HG03095 (cell line): Measurements from ENCODE around the gene TPRG1L.

Source experiments
- ATAC-seq: cut with Tn5 transposase; IDR thresholded peaks from one replicate; pipeline ENCODE4 v1.9.1; 2021; ENCODE audit warnings: moderate library complexity; ENCODE audit not compliant: unreplicated experiment

The TPRG1L gene

DNA sequence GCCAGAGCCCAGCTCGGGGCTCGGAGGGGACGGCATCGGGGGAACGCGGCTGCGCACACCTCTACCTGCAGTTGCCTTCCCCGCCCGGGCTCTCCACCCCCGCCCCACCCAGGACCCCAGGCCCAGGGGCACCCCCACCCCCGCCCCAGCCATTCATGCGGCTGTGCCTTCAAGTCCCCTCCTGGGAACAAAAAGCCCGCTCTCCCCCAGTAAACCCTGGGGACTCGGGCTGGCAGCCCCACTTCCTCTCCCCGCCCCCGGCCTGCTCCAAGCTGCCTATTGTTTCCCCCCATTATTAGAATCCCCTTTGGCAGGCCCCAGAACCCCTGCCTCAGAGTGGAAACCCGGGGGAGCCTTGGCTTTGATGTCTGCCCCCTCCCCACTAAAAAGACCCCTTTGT lies 31.5 kb upstream of the TPRG1L start:
- no peak for ATAC-seq

DNA sequence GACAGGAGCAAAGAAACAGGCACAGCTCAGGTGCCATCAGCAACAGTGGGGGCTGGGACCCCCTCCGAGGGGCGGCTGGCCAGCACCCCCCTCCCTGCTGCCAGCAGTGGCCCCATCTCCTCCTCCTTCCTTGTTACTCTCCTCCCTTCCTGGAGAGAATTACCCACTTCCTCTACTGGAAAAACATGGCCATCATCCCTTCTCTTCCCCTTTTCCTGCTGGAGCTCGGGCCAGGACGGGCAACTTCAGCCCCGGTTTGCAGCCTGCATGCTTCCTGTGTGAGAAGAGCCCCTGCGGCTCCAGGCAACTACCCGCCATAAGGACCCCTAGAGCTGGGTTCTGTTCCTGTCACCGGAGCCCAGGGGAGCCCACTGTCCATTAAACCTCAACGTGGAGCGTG lies 31.1 kb upstream of the TPRG1L start:
- no peak for ATAC-seq

DNA sequence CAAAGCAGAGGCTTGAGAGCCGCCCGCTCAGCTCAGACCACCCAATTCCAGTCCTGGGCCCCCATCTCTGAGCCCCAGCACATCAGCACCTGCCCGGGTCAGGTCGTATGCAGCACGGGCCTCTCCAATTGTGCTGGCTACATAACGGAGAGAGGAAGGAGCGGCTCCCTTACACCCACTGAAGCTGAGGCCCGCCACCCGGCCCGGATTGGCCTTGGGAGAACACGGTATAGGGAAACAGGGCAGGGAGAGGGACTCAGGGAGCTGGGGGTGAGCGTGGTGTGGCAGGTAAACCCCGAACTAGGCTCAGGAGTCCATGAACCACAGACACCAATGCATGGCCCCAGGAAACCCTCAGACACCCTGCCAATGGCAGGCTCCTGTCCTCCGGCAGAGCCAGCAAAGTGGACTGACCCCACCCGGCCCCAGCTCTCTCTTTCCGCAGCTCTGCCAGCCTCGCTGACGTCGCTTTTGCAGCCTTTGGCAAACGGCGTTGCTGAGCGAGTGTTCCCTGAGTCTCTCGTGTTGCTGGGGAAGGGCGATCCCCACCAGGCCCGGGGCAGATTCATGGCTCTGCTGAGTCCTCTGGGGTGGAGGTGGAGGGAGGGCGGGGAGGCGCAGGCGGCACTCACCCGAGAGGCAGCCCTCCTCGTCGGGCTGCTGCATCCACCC lies 30.0 kb upstream of the TPRG1L start:
- no peak for ATAC-seq

DNA sequence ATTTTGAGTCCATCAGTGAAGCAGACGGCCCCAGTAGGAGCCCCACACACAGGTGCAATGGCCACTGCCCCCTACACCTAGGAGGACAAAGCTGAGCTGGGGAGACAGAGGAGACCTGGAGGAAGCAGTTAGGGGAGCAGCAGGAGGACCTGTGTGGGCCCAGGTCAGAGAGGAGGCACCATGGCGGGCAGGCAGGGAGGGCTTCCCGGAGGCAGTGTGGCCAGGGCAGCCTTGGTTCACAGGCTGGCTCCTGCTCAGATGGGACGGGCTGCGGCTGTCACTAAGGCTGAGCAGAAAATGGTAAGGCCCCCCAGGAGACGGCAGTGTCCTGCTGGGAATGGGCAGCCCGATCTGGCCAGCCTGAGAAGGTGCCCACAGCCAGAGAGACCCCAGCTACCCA lies 28.9 kb upstream of the TPRG1L start:
- ATAC-seq: no peak

DNA sequence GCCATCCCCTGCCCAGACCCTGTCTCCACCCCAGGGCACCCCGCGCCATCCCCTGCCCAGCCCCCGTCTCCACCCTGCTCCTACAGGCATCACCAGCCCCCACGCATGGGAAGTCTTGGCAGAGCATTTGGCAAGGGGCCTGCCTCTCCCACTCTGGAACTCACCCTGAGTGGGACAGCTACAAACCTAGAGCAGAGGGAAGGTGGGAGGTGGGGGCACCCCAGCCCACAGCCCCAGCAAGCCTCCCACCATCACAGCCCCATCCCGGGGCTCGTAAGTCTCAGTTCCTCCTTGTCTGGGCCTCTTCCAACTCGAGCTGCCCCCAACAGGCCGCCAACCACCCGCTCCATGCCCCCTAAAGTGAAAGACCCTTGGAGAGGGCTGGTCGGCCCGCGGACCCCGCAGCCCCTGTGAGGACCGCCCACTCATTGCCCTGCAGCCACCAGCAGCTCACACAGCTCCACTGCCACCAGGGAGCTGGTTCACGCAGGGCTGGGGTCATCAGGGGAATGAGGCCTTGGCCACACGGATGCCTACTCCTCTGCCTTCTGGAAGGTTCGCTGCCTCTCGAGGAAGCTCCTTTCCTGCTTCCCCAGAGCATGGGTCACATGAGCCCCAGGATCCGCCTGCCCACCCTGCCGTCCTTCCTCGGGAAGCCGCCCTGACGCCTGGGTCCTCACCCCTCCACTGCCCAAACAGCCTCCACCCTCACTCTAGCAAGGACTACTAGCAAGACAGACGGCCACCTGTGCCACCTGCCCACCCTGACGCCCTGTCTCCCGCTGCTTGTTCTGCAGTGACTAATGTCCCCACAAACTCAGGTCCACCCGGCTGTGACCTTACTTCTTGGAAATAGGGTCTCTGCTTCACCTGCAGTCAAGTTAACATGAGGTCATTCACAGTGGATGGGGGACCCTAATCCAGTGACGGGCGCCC lies 27.9 kb upstream of the TPRG1L start:
- no peak for ATAC-seq

DNA sequence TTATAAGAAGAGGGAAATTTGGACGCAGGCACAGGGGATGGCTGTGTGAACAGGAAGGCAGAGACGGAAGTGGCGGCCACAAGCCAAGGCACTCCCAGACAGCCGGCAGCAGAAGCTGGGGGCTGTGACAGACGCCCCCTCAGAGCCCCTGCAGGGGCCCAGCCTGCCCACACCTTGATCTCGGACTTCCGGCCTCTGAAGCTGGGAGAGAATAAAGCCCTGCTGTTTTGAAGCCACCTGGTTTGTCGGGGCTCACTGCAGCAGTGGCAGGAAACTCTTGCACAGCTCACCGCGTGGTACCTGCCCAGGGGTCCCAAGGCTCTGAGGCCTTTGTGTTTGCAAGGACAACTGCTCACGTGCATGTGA lies 27.2 kb upstream of the TPRG1L start:
- no peak for ATAC-seq

DNA sequence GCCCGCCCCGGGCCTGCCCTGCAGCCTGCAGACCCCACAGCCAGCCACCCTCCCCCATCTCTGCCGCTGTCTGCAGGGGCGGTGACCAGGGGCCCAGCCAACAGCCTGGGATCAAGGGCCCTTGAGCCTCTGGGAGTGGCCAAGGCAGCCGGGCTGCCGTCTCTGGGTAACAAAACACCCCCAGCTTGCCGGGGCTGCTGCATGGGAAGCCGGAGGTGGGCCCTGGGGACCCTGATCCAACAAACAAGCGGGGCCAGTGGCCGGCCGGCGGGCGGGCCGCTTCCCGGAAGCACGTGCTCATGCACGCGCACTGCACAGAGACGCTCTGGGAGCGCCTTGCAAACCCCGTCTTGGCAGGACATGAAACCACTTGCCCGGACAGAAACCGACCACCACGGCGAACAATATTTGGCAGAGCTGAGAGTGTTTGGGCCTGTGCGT lies 26.7 kb upstream of the TPRG1L start:
- no peak for ATAC-seq

DNA sequence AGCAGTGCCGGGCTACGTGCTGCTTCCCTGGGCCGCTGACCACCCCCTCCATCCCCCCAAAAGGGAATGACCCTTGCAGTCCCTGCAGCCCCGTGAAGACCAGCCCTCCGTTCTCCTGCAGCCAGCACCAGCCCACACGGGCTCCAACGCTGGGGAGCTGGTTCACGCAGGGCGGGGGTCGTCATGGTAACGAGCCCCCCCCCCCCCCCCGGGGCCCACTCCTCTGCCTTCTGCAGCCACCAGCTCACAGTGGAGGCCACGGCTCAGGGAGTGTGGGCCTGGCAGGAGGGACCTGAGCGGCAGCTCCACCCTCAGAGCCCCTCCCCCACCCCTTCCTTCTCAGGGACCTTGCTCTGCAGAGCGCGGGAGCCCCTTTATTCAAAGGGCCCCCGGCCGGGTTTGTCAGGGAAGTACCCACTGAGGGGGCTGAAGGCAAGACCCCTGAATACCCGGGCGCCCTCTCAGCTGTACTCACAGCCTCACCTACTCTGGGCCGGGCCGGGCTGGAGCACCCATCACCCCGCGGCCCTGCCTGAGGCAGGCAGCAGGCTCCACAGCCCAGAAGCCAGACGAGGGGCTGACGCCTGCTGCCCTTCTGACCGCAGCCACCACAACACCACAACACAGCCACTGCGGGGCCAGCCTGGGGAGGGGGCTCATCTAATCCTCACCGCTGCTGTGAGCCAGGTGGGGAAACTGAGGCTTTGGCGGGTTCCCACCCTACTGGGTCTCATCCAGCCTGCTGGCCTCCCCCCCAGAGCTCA lies 26.1 kb upstream of the TPRG1L start:
- no peak for ATAC-seq

DNA sequence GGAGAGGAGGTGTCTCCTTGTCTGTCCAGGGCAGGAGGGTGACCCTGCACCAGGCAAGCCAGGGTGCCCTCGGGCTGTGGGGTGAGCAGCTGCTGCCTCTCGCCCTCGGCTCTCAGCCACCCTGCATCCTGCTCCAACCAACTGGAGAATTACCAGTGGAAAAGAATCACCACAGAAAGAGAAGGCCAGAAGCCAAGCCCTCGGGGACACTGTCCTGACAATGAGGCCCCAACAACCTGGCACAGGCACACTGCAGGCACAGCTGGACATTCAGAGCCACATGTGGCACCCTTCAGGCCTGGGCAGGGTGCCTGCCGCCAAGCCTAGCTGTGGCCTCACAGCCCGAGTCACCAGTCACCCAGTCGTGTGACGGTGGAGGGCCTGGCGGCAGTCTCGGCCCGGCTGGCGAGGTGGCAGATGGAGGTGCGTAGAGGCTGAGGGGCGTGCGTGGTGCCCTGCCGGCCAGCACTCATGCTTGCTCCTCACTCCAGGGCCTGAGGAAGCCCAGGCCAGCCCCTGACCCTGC lies 25.5 kb upstream of the TPRG1L start:
- no peak for ATAC-seq

DNA sequence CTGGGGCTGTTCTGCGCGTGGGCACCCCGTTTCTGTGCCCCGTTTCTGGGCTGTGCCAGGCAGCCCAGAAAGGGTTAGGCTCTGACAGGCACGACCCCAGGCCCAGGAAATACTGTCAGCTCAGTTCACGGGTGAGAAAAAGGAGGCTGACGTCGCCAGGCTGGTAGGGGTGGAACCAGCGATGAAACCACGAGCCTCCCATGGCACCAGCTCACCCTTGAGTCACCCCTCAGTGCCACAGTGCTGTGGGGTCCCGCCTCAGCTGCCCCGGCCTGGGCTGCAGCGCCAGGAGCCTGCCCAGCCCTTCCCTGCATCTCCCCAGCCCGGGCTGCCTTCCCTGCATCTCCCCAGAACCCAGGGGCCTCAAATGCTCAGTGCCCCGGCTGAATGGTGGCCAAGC lies 25.0 kb upstream of the TPRG1L start:
- ATAC-seq: no peak

DNA sequence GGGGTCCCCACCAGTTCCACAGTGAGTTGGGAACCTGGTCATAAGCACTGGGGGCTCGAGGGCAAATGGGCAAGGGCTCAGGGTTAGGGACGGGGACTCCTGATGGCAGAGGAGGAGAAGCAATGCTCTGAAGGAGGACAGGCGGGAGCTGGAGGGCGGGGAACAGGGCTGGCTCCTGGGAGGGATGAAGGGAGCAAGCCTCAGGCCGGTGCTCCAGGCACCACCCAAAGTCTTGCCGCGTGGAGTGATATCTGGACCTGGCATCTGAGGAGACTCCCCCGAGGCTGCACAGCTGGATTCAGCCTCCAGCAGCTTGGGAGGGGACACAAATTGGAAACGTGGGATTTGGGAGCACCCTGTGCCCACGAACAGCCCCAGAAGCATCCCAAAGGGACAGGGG lies 24.5 kb upstream of the TPRG1L start:
- no peak for ATAC-seq

DNA sequence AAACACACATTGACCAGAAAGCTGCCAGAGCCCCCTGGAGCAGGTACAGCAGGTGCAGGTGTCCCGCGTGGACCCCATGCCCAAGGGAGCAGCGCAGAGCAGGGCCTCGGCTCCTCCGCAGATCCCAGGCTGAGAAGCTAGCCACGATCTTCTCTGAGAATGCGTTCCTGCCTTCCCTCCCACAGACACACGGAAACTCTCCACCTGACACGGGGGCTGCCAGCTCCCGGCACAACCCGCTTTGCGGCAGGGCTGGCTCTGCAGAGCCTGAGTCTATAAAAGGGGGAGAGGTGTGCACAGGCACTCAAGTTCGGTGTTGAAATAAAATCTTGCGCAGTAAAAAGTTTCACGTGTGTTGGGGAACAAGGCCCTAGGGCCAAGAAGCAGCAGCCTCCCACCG lies 23.1 kb upstream of the TPRG1L start:
- ATAC-seq: no peak

DNA sequence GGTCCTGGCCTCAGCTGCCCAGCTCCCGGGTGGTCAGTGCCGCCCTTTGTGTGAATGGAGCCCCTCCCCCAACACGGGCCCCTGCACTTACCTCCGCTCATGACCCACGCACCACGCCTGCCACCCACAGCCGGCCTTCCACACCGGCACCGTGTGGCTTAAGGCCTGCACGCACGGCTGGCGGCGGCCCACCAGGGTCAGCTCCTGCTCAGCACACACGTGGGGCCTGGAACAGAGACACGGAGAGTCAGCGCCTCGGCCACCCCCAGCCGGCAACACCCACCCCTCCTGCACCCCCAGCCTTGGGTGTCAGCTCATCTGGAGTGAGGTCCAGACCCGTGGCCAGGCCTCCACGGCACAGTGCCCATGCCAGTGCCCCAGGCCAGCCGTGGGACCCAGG lies 22.4 kb upstream of the TPRG1L start:
- no peak for ATAC-seq

DNA sequence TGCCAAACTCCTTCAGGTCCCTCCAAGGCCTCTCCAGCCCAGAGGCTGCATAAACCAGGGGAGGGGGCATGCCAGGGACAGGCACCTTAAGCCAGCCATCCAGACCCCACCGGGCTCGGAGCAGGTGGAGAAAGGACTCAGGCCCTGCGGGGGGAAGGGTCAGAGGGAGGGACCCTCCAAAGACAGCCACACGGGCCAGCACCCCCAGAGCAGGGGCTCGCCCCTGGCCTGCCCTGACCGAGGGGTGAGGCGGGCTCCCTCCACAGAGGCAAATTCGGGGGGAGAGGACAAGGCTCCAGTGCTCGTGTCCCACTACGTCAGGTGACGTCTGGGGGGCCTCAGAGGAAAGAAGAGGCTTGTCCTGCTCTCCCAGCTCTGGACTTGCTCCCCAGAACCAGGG lies 21.7 kb upstream of the TPRG1L start:
- no peak for ATAC-seq

DNA sequence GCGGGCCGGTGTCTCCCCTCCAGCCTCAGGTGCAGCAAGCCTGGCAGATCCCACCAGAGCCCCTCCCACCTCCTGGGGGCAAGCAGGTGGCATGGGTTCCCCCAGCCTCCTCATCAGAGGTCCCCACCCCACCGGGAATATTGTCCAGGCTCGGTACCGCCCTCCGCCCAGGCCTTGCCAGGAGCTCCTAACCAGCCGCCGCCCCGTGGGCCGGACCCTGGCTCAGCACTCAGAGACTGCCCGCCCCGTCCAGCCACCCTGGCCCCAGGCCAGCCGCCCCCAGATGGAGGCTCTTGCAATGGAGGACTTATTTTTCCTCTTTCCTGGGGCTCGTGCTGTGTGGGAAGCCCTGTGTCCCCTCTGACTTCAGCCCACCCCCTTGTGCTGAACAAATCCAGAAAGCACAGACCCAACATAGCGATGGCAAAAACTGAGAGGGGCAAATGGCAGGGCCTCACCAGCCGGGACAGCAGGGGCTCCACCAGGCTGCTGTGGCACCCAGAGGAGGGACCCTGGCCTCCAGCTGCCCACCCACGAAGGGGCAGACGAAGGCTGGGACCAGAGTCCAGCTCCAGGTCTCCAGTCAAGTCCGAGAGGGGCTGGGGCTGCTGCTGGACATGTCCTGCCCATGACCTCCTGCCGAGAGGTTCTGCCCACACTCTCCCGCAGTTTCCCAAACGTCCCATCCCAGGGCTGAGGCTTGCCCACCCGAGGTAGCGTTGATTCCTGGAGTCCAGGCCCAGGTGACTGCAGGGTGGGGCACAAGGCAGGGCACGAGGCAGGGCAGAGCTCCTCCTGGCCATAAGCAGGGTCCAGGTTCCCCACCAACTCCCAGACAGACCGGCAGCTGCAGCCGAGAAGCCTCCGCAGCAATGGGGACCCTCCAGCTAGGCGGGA lies 21.0 kb upstream of the TPRG1L start:
- no peak for ATAC-seq

DNA sequence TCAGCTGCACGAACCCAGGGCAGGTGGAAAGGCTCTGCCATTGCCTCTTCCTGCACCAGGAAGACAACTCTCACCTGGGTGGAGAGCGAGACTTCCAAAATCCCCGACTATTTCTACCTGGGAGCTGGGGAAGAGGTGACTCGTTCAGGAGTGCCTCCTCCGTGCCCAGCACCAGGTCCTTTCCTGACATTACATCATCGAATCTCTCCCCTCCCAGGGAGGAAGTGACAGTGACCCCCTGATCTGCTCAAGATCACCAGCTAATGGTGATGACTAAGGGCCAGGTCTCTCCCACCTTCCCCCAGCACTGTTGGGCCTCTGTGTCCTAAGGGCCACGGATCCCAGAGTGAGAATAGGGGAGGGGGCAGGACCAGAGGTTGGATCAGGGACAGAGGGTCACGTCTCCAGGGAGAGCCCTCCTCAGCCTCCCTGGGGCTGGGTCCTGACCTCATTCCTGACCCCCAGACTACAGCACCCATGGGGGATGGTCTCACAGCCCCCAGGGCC lies 20.3 kb upstream of the TPRG1L start:
- no peak for ATAC-seq

DNA sequence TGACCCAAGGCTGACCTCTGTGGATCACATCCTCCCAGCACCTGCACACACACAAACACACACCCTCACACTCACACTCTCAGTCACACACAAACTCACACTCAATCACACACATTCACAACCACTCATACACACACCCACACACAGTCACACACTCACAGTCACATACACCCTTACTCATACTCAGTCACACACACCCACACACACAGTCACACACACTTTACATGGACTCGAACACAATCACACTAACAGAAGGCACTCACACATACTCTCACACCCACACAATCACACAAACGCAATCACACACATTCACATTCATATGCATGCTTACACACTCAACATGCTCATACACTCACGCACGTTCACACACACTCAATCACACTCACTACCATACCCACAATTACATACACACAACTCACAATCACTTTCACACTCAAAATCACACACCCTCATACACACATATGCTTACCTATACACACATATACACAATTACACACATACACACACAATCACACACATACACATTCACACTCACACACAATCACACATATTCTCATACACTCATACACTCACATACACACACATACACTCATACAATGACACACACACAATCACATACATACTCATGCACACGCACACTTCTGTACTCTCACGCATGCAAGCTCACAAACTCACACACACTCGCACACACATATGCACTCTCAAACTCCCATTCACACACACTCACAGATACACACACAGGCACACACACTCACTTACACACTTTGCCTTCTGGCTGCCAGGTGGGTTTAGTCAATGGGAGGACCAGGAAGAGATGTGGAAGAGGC lies 19.6 kb upstream of the TPRG1L start:
- ATAC-seq: no peak

DNA sequence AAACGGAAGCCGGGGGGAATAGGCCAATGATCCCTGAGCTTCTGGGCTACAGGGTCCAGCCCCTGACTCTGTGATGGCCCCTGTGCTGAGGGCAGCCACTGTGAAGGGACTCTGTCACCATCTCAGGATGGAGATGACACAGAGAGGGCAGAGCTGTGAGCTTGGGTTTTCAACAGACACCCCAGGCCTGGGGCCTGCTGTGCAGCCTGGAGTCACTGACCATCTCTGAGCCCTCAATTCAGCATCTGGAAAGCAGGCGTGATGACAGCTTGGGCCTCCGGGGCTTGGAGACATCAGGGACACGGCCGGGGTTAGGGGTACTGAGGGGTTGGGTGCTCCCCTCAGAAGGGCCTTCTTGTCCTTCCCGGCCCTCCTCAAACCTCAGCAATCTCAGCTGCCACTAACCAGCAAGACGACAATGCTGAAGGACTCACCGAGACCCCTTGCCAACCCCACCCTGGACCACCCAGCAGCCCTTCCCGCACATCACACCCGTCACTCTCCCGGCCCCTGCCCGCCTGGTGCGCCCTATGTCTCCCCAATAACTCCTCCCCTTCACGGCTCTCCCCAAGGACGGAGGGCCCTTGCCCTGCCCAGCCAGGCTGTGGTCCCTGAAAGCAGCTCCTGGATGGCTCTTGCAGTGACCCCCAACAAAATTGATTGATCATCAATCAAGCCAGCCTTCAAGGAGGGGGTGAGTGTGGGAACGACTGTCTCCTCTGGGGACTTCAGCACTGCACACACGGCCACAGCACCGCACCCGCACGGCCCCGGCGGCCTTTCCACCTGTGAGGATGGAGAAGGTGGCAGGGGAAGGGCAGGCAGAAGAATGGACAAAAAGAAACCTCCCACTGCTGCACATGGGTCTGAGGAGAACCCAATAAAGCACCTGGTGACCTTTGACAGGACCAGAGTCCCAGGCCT lies 17.8 kb upstream of the TPRG1L start:
- no peak for ATAC-seq
